Lung (tissue), 12 donors: ENCODE results near the gene SOX18. TPM values are rescaled to one million over a fixed set of nuclear protein-coding genes. Genes with fewer than 3 reads are reported as not detected.
"Not testable (repeated sequence)": the region's sequence is repeated elsewhere in the genome, so short reads cannot be mapped to it uniquely, and the experiment has no call there.

ENCODE experiments used
- ATAC-seq: fragments of 200-7000 bp; cut with Tn5 transposase; one replicate; pipeline ENCODE4 v1.9.1; 2020; ENCODE audit warnings: moderate number of reproducible peaks; ENCODE audit not compliant: insufficient read depth, low FRiP score
- DNase-seq, 3 donors: peaks; one replicate each; pipeline ENCODE4 v3.0.0-alpha.2; 2013 to 2017
- H3K27ac ChIP-seq, 2 donors: one replicate each; pipeline ENCODE4 v1.5.1; 2013; ENCODE audit warnings: mild to moderate bottlenecking in 2 of 2, moderate library complexity in 2 of 2, control low read depth in 1 of 2, inconsistent platforms in 1 of 2, low read depth in 1 of 2, low read length in 1 of 2
- H3K27me3 ChIP-seq, 3 donors: one replicate each; pipeline ENCODE4 v1.5.1; 2013; ENCODE audit warnings: low read length in 2 of 3; ENCODE audit not compliant: control insufficient read depth in 3 of 3, insufficient read depth in 3 of 3
- H3K36me3 ChIP-seq, 4 donors: one replicate each; pipeline ENCODE4 v1.5.1; 2013; ENCODE audit warnings: low read length in 4 of 4, mild to moderate bottlenecking in 1 of 4, moderate library complexity in 1 of 4; ENCODE audit not compliant: control insufficient read depth in 4 of 4, insufficient read depth in 4 of 4
- H3K4me1 ChIP-seq, 5 donors: one replicate each; pipeline ENCODE4 v1.5.1; 2013; ENCODE audit warnings: low read length in 5 of 5, mild to moderate bottlenecking in 2 of 5, moderate library complexity in 1 of 5; ENCODE audit not compliant: control insufficient read depth in 5 of 5, insufficient read depth in 5 of 5
- H3K4me3 ChIP-seq: one replicate; pipeline ENCODE4 v1.5.1; 2013; ENCODE audit warnings: mild to moderate bottlenecking, control low read depth, moderate library complexity
- H3K9ac ChIP-seq, 2 donors: one replicate each; pipeline ENCODE4 v1.5.1; 2013; ENCODE audit warnings: low read length in 2 of 2, control low read depth in 1 of 2; ENCODE audit not compliant: insufficient read depth in 1 of 2
- H3K9me3 ChIP-seq, 4 donors: one replicate each; pipeline ENCODE4 v1.5.1; 2013; ENCODE audit warnings: low read length in 3 of 4, mild to moderate bottlenecking in 1 of 4, moderate library complexity in 1 of 4; ENCODE audit not compliant: control insufficient read depth in 4 of 4, insufficient read depth in 3 of 4
- CTCF ChIP-seq: IDR thresholded peaks from 2 replicates; pipeline ENCODE4 v1.5.1; 2012; ENCODE audit warnings: mild to moderate bottlenecking; ENCODE audit errors: control extremely low read depth, extremely low read depth
- WGBS, 2 donors: extraction: QIAGEN DNeasy Blood & Tissue Kit; methylation state at CpG; one replicate each; pipeline ENCODE4 v1.1.7; 2013; 5-methylcytosine and 5-hydroxymethylcytosine counted together
- polyA plus RNA-seq, 2 donors: library from polyadenylated mRNA; stranded (reverse); fragments of 200-250 nt; gene quantifications; one replicate each; pipeline ENCODE4 v1.2.1, GENCODE V29; 2013
- total RNA-seq, 2 donors: library from RNA; depleted of rRNA in 1 of 2; stranded (reverse); fragments of >200 nt in 1 of 2; gene quantifications; one replicate each; pipeline ENCODE4 v1.2.1, GENCODE V29; 2014 to 2021
- donor health status: control.
- donor health status: control.
- donor health status: Bipolar disorder and iron deficiency.
- donor health status: healthy.
- donor health status: DM: yes; HTN: yes; CAD: no.

The SOX18 gene
- total and polyA plus RNA-seq, 4 donors = 12.1 to 52.2 (median 29.3) TPM

- Histone ChIP-seq H3K9me3 (no peaks in the 10 kb centered on the region), H3K27ac (no peak overlapping the region), H3K9ac (no peak overlapping the region), H3K4me1 (no peaks in the 10 kb centered on the region), H3K27me3 (peaks cover under 1 to 37% (median 13%) of the 10 kb centered on the region in 3 donors), H3K36me3 (no peaks in the 10 kb centered on the region), H3K4me3 (no peak overlapping the region)
- no peak for ATAC-seq
- TF ChIP-seq CTCF = no peak
- no peak for DNase-seq
- 61 to 76% methylated on average over 10 of the region's 10 CpGs for WGBS, 2 donors
Observed at GRCh38 chr20:64090165-64090564, 40.7 kb upstream of the SOX18 start.

DNA sequence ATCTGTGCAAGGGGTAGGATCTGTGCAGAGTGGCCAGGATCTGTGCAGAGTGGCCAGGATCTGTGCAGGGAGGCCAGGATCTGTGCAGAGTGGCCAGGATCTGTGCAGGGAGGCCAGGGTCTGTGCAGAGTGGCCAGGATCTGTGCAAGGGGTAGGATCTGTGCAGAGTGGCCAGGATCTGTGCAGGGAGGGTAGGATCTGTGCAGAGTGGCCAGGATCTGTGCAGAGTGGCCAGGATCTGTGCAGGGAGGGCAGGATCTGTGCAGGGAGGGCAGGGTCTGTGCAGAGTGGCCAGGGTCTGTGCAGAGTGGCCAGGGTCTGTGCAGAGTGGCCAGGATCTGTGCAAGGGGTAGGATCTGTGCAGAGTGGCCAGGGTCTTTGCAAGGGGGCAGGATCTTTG is 39.1 kb upstream of the SOX18 start:
- Histone ChIP-seq H3K27me3 (peaks cover 3 to 46% (median 18%) of the 10 kb centered on the region in 3 donors), H3K4me1 (peaks cover 0 to 15% (median 4%) of the 10 kb centered on the region in 5 donors)
- DNase-seq, H3K9me3 ChIP-seq, H3K4me3 ChIP-seq, H3K36me3 ChIP-seq, H3K9ac ChIP-seq, H3K27ac ChIP-seq, ATAC-seq: not testable (repeated sequence)

DNA sequence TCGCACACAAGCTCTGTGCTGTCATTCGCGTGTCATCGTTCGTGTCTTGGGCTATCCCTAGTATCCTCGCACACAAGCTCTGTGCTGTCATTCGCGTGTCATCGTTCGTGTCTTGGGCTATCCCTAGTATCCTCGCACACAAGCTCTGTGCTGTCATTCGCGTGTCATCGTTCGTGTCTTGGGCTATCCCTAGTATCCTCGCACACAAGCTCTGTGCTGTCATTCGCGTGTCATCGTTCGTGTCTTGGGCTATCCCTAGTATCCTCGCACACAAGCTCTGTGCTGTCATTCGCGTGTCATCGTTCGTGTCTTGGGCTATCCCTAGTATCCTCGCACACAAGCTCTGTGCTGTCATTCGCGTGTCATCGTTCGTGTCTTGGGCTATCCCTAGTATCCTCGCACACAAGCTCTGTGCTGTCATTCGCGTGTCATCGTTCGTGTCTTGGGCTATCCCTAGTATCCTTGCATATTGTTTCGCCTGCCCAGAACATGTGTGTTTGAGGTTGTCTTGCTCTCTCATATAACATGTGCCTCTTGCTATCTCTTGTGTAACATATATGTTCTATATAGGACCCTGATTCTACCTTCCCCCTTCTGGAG is 37.9 kb upstream of the SOX18 start:
- peaks cover 0 to 24% (median 8%) of the 10 kb centered on the region in 5 donors for H3K4me1 ChIP-seq
- H3K4me3 ChIP-seq, H3K9me3 ChIP-seq, H3K9ac ChIP-seq, H3K36me3 ChIP-seq, DNase-seq, ATAC-seq, H3K27ac ChIP-seq: not testable (repeated sequence)
- WGBS, 2 donors = 95 to 98% methylated on average over 6 of the region's 36 CpGs
- H3K27me3 ChIP-seq = peaks cover 3 to 51% (median 18%) of the 10 kb centered on the region in 3 donors

DNA sequence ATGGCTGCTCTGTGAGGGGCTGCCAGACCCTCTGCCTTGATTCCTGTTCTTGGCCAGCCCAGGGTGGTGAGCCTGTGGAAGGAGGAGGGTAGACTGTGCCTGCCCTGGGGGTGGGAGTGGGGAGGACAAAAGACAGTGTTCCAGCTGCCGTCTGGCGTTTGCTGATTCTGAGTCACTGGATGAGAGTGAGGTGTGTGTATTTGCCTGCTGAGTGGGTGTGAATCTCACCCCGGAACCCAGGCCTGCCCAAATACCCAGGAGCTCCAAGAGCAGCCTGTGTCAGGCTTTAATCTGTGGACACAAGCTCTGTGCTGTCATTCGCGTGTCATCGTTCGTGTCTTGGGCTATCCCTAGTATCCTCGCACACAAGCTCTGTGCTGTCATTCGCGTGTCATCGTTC is 37.4 kb upstream of the SOX18 start:
- no peak for TF ChIP-seq CTCF
- H3K27ac ChIP-seq = no peak overlapping the region
- H3K4me3 ChIP-seq = no peak overlapping the region
- no peaks in the 10 kb centered on the region for H3K9me3 ChIP-seq
- peaks cover 0 to 29% (median 8%) of the 10 kb centered on the region in 5 donors for H3K4me1 ChIP-seq
- H3K27me3 ChIP-seq = peaks cover 3 to 52% (median 16%) of the 10 kb centered on the region in 3 donors
- 94 to 95% methylated on average over 7 to 9 of the region's 11 CpGs for WGBS, 2 donors
- ATAC-seq = no peak
- DNase-seq = no peak
- H3K9ac ChIP-seq = no peak overlapping the region
- H3K36me3 ChIP-seq = no peaks in the 10 kb centered on the region
